Adrenal gland (tissue), 12 donors: ENCODE results near the gene SCYGR6. TPM values are rescaled to one million over a fixed set of nuclear protein-coding genes. Genes with fewer than 3 reads are reported as not detected.
"Not testable (repeated sequence)": the region's sequence is repeated elsewhere in the genome, so short reads cannot be mapped to it uniquely, and the experiment has no call there.

Experiments
- DNase-seq, 7 donors: peaks; one replicate each; pipeline ENCODE4 v3.0.0-alpha.2; 2019 to 2020
- H3K27ac ChIP-seq, 5 donors: fragments of 200-600 bp; sonication (generic) in 4 of 5; 1 replicate in 3 of 5; 2 replicates in 2 of 5; pipeline versions ENCODE4 v1.5.1 to v1.8.0; 2016 to 2020; ENCODE audit warnings: mild to moderate bottlenecking in 1 of 5
- H3K27me3 ChIP-seq: fragments of 200-600 bp; 2 replicates; pipeline ENCODE4 v1.8.0; 2021
- H3K36me3 ChIP-seq, 2 donors: fragments of 200-600 bp; replicated peaks in 1 of 2; 1 replicate in 1 of 2; 2 replicates in 1 of 2; pipeline versions ENCODE4 v1.5.1 to v1.8.0; 2018 to 2022
- H3K4me1 ChIP-seq, 2 donors: fragments of 200-600 bp; replicated peaks in 1 of 2; 1 replicate in 1 of 2; 2 replicates in 1 of 2; pipeline versions ENCODE4 v1.5.1 to v1.8.0; 2018 to 2021
- H3K4me3 ChIP-seq, 4 donors: fragments of 200-600 bp; sonication (generic) in 3 of 4; one replicate each; pipeline ENCODE4 v1.5.1; 2016 to 2018
- H3K9me3 ChIP-seq, 3 donors: fragments of 200-600 bp; sonication (generic) in 1 of 3; replicated peaks in 1 of 3; 1 replicate in 2 of 3; 2 replicates in 1 of 3; pipeline versions ENCODE4 v1.5.1 to v1.8.0; 2016 to 2021
- POLR2A ChIP-seq, 2 donors: fragments of 450-650 bp; IDR thresholded peaks; one replicate each; pipeline ENCODE4 v1.6.1; 2017; ENCODE audit warnings: antibody characterized with exemption in 2 of 2, mild to moderate bottlenecking in 2 of 2, moderate library complexity in 1 of 2
- WGBS, 4 donors: extraction: QIAGEN DNeasy Blood & Tissue Kit in 2 of 4; methylation state at CpG; one replicate each; pipeline versions ENCODE4 v1.1.5 to v1.1.7; 2013 to 2017; 5-methylcytosine and 5-hydroxymethylcytosine counted together
- intact Hi-C, 2 donors: fragments of 100-400 bp; cut with DNase I; formaldehyde crosslinking; loops; one replicate each; pipeline versions ENCODE4 v1.14.1 to v1.15.0; 2022 to 2023
- polyA plus RNA-seq, 3 donors: library from polyadenylated mRNA; stranded (reverse); fragments of 200-250 nt in 2 of 3; fragments of 350-450 nt in 1 of 3; fragmentation: Illumina TruSeq in 1 of 3; extraction: RNeasy Lipid Tissue Mini Kit (QIAGEN cat#74804) in 1 of 3; gene quantifications; one replicate each; pipeline ENCODE4 v1.2.3, GENCODE V29; 2013 to 2014
- total RNA-seq, 9 donors: library from RNA; depleted of rRNA in 4 of 9; stranded (reverse); fragments of >200 nt in 4 of 9; fragments of 120-200 nt in 1 of 9; fragmentation: NEBNext Ultra II Directional in 1 of 9; extraction: Animal tissue kit (Norgen Biotek cat#: 25700) in 1 of 9; gene quantifications; one replicate each; pipeline versions ENCODE4 v1.1.0 to v1.2.4, GENCODE V29; 2013 to 2023
- TF ChIP-seq, protein P1 (sequence below), 6 experiments: fragments of 450-650 bp in 4 of 6; fragments of 200-600 bp in 2 of 6; sonication (generic) in 1 of 6; IDR thresholded peaks; 1 replicate in 5 of 6; 2 replicates in 1 of 6; pipeline versions ENCODE4 v1.5.1 to v1.8.0; 2016 to 2021; ENCODE audit warnings: antibody characterized with exemption in 6 of 6, mild to moderate bottlenecking in 2 of 6, moderate library complexity in 1 of 6
- donor health status: healthy with polysubstance abuse.
- donor health status: Bipolar disorder and iron deficiency.
- donor health status: DM: yes; HTN: yes; CAD: no.
- donor health status: DM: no; HTN: no; CAD: no.
- donor health status: DM: no; HTN: no; CAD: no.
- donor health status: DM: yes; HTN: yes; CAD: no.

SCYGR6 gene
- total and polyA plus RNA-seq, 12 donors = not detected

DNA sequence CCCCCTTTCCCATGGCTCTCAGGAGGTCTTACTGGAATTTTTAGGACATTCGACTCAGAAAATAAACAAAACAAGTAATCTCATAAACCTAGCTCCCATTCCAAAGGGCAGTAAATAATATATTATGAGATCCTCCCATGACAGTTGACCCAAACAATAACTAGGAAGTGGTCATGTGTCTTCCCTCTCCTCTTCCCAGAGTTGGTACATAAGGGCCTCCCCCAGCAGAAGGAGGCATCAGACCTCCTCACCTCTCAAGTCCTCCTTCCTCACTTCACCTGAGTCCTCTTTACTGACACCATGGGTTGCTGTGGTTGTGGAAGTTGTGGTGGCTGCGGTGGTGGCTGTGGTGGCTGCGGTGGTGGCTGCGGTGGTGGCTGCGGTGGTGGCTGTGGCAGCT lies 3.5 kb upstream of the SCYGR6 start, which contains the start of gene SCYGR7:
TSS of gene SCYGR7 (plus strand) at position 301 of the 400 bp plus-strand sequence. CDS start at position 301, 0 bp downstream.
- Histone ChIP-seq H3K27ac (no peak within 1 kb of the TSS), H3K36me3 (no peaks in the 10 kb centered on the region), H3K4me1 (no peaks in the 10 kb centered on the region), H3K9me3 (no peaks in the 10 kb centered on the region), H3K4me3 (no peak within 1 kb of the TSS), H3K27me3 (peaks cover 5% of the 10 kb centered on the region)
- TF ChIP-seq POLR2A (IDR thresholded peaks at IDR 0.05) = no peak
- TF ChIP-seq, protein P1, sequence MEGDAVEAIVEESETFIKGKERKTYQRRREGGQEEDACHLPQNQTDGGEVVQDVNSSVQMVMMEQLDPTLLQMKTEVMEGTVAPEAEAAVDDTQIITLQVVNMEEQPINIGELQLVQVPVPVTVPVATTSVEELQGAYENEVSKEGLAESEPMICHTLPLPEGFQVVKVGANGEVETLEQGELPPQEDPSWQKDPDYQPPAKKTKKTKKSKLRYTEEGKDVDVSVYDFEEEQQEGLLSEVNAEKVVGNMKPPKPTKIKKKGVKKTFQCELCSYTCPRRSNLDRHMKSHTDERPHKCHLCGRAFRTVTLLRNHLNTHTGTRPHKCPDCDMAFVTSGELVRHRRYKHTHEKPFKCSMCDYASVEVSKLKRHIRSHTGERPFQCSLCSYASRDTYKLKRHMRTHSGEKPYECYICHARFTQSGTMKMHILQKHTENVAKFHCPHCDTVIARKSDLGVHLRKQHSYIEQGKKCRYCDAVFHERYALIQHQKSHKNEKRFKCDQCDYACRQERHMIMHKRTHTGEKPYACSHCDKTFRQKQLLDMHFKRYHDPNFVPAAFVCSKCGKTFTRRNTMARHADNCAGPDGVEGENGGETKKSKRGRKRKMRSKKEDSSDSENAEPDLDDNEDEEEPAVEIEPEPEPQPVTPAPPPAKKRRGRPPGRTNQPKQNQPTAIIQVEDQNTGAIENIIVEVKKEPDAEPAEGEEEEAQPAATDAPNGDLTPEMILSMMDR (IDR thresholded peaks at IDR 0.05) = no peak
- DNase-seq = no peak
- 86 to 93% (median 89%) methylated on average over 2 to 5 of the region's 5 CpGs for WGBS, 4 donors
- intact Hi-C loops = no loop called here

GRCh38 chr2:227722821-227723220 lies 1.7 kb downstream of the SCYGR6 start:
- intact Hi-C loops, H3K4me3 ChIP-seq, H3K36me3 ChIP-seq, H3K4me1 ChIP-seq, DNase-seq, H3K27ac ChIP-seq, H3K27me3 ChIP-seq, H3K9me3 ChIP-seq: not testable (repeated sequence)
- 74 to 89% (median 77%) methylated on average over 7 of the region's 7 CpGs for WGBS, 4 donors

- Histone ChIP-seq H3K4me1 (peaks cover 0 to 7% of the 10 kb centered on the region in 2 donors), H3K4me3 (no peak overlapping the region), H3K27ac (no peak overlapping the region), H3K27me3 (no peaks in the 10 kb centered on the region), H3K9me3 (no peaks in the 10 kb centered on the region), H3K36me3 (no peaks in the 10 kb centered on the region)
- no peak for TF ChIP-seq POLR2A (IDR thresholded peaks at IDR 0.05)
- TF ChIP-seq, protein P1 (IDR thresholded peaks at IDR 0.05) = no peak
- intact Hi-C loops = no loop called here
- no peak for DNase-seq
- WGBS, 4 donors = 81 to 94% (median 91%) methylated on average over 4 of the region's 4 CpGs
Measured at GRCh38 chr2:227720680-227721079, 3.9 kb downstream of the SCYGR6 start.

GRCh38 chr2:227719641-227720040 lies 4.9 kb downstream of the SCYGR6 start:
- H3K27ac ChIP-seq = no peak overlapping the region
- H3K4me1 ChIP-seq = peaks cover 0 to 7% of the 10 kb centered on the region in 2 donors
- H3K36me3 ChIP-seq = no peaks in the 10 kb centered on the region
- no peak overlapping the region for H3K4me3 ChIP-seq
- intact Hi-C loops = no loop called here
- 79 to 91% (median 88%) methylated on average over 4 of the region's 4 CpGs for WGBS, 4 donors
- no peak for DNase-seq
- H3K27me3 ChIP-seq = no peaks in the 10 kb centered on the region
- no peaks in the 10 kb centered on the region for H3K9me3 ChIP-seq
- TF ChIP-seq POLR2A (IDR thresholded peaks at IDR 0.05) = no peak
- TF ChIP-seq, protein P1 (IDR thresholded peaks at IDR 0.05) = no peak
